ENCODE measurements around the gene C4B.
"Not testable (repeated sequence)": the region's sequence is repeated elsewhere in the genome, so short reads cannot be mapped to it uniquely, and the experiment has no call there.

C4B gene

GRCh38 chr6:32014547-32014946 is at the start of gene C4B:
C4B (plus strand) TSS chr6:32014795; CDS start chr6:32014846, 51 bp downstream.
- not testable (repeated sequence) for DNase-seq

DNA sequence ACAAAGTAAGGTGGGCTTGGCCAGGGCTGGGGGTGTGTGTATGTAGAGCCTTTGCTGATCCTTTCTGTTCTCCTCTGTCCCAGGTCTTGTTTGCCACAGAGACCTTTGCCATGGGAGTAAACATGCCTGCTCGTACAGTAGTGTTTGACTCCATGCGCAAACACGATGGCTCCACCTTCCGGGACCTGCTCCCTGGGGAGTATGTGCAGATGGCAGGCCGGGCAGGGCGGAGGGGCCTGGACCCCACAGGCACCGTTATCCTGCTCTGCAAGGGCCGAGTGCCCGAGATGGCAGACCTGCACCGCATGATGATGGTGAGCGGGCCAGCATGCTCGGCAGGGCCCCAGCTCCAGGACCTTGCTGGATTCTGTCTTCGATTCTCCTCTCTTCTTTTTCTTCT is 48.9 kb upstream of the C4B start:
- no peak for DNase-seq

DNA sequence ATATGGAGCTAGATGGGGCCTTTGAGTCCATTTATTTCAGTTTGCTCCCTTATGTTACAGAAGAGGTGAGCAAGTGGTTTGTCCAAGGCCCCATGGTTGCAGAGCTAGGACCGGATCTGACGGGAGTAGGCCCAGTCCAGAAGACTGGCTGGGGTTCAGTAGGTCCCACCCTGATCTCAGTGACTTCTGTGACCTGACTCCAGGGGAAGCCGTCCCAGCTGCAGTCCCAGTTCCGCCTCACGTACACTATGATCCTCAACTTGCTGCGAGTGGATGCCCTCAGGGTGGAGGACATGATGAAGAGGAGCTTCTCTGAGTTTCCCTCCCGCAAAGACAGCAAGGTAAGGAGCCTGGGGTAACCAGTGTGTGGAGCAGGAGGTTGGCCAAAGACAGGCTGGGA is 48.1 kb upstream of the C4B start:
- no peak for DNase-seq

GRCh38 chr6:31966997-31967925 is 47.3 kb upstream of the C4B start:
- no peak for DNase-seq

- DNase-seq, result no peak
Measured at GRCh38 chr6:31967926-31968320, 46.7 kb upstream of the C4B start.

DNA sequence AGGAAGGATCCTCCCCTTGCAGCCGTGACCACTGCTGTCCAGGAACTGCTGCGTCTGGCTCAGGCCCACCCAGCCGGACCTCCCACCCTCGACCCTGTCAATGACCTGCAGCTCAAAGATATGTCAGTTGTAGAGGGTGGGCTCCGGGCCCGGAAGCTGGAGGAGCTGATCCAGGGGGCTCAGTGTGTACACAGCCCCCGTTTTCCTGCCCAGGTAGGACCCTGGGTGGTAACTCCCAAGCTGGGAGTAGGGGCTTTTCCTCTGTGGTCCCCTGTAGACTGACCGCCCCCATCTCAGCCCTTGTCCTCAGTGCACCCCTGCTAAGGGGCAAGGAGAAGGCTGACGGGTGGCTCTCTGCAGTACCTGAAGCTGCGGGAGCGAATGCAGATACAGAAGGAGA is 46.3 kb upstream of the C4B start:
- no peak for DNase-seq

DNA sequence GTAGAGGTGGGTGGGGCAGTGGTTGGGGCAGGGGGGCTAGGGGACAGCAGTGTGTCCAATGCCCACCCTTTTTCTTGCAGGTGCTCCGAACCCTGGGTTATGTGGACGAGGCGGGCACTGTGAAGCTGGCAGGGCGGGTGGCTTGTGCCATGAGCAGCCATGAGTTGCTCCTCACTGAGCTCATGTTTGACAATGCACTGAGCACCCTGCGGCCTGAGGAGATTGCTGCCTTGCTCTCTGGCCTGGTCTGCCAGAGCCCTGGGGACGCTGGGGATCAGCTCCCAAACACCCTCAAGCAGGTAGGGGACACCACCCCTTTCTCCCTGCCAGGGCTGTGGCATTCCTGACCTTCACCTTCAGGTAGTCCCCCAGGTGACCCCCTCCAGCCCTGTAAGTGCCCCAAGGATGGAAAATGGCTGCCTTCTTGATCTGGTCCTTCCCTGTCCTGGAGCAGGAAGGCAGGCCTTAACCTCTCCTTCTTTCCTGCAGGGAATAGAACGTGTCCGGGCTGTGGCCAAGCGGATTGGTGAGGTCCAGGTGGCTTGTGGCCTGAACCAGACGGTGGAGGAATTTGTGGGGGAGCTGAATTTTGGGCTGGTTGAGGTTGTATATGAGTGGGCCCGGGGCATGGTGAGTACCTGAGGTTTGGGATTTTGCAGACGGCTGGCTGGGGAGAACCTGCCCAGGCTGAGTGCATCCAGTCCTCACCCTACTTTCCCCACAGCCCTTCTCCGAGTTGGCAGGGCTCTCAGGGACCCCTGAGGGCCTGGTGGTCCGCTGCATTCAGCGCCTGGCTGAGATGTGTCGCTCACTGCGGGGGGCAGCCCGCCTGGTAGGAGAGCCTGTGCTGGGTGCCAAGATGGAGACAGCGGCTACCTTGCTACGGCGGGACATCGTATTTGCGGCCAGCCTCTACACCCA is 45.5 kb upstream of the C4B start:
- DNase-seq, result no peak

DNA sequence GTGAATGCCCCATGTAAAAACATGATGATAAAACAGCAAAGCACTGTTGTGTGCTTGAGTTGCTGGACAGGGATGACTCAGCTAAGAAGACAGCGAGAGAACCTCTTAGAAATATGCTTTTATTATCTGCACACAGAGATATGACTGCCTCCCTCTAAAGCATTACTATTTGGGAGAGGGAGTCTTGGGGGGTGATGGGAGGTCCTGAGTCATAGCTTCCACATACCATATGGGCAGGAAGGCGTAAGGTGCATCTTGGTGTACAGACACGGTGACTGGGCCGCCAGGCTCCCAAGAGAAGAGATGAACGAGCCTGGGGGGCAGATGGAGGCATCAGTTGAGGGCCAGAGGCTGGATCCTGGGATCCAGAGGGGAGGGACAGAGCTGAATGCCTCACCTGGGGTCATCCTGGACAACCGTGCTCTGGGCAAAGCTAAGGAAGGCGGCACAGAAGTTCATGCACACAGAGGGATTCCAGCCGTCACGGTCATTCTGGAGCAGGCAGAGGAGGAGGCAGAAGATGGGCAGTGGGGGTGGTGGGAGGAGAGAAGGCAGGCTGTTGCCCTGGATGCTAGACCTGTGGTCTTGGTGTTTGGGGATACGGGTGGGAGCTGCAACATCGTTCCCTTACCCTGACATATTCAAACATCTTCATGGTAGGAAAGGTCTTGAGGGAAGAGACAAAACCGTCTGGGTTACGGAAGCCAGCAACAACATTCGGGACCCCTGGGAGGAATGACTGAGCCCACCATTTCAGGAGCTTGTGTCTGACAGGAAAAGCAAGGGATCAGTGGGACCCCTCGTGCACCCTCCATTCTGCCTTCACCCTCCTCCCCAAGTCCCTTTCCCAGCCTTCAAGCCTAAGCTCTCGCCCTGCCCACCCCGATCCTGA is 44.6 kb upstream of the C4B start:
- DNase-seq, result no peak

DNA sequence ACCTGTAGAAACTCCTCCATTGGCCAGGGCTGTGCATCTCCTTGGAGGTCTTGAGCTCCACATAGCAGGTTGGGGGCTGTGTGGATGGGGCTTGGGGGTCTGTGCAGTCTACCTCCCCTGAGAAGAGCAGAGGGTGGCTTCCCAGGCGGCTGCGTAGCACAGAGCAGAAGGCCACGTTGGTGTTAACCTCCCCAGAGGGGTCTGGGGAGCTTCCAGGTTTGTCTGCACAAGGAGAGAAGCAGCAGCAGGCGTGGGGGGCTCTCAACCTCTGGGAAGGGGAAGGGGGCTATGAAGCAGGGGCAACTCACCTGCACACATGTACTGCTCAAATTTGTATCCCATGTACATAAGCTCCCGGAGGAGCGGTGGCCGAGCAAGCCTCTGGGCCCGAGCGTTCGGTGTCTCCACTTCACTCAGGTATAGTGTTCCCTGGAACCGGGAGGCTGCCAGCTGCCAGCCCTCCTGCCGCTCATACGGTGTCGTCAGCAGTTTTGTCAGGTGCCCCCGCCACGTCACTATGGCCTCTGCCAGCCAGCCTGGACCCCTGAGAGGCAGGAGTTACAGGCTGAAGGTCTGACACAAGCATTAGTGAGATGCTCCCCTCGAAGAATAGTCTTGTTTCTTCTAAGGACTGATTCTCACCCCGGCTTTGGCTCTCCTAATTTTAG is 43.9 kb upstream of the C4B start:
- no peak for DNase-seq

- DNase-seq, result no peak
Measured at GRCh38 chr6:31971279-31971992, 43.2 kb upstream of the C4B start.

DNA sequence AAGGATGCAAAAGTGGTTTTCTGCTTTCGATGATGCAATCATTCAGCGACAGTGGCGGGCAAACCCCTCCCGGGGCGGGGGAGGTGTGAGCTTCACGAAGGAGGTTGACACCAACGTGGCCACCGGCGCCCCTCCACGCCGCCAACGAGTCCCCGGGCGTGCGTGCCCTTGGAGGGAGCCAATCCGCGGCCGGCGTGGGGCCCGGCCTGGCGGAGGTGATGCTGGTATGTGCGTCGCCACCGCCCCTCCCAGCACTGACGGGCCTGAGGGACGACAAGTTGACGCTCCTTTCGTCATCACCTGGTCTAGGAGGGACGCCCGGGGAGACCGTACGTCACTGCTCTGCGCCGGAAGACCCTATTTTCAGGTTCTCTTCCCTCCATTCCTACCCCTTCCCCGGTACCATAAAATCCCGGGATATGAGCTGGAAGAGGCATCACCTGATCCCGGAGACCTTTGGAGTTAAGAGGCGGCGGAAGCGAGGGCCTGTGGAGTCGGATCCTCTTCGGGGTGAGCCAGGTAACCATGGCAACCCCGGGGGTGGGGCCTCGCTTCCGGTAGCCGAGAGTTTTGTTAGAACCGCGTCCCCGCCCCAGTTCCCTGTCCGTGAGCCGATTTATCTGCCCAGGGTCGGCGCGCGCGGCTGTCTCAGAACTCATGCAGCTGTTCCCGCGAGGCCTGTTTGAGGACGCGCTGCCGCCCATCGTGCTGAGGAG is 42.4 kb upstream of the C4B start, which contains the start of gene DXO:
Gene DXO, minus strand, starts transcription at position 146 of the 716 bp plus-strand sequence. CDS start 463 bp downstream, outside the sequence.
- DNase-seq, result peak; percentile 100

DNA sequence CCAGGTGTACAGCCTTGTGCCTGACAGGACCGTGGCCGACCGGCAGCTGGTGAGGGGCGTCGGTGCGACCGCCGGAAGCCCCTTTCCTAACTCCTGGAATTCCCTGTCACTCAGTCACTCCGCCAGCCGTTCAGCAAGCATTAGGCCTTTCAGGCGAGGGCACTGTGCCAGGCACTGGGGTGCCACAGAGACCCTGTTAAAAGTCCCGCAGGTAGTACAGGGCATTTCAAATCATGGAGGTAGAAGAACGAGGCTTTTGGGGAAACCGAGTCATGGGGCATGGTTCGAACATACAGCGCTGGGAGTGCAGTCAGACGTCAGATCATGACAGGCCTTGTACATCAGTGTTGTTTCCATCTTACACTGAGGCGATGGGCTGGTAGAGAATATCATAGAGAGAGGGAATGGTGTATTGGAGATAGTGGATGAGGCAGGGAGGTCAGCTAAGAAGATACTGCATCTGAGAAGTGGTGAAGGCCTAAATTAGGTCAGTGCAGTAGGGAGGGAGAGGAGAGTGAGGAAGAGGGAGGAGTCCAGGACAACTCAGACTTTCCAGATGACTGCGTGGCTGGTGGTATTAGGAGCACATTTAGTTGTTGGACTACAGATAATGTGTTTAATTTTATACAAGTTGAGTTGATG is 41.8 kb upstream of the C4B start:
- peak; percentile 63 for DNase-seq

GRCh38 chr6:31976065-31976464 is 38.5 kb upstream of the C4B start:
- not testable (repeated sequence) for DNase-seq

GRCh38 chr6:31977816-31978431 is 36.7 kb upstream of the C4B start:
- DNase-seq, result no peak

GRCh38 chr6:31978831-31979230 is 35.8 kb upstream of the C4B start:
- DNase-seq, result no peak

DNA sequence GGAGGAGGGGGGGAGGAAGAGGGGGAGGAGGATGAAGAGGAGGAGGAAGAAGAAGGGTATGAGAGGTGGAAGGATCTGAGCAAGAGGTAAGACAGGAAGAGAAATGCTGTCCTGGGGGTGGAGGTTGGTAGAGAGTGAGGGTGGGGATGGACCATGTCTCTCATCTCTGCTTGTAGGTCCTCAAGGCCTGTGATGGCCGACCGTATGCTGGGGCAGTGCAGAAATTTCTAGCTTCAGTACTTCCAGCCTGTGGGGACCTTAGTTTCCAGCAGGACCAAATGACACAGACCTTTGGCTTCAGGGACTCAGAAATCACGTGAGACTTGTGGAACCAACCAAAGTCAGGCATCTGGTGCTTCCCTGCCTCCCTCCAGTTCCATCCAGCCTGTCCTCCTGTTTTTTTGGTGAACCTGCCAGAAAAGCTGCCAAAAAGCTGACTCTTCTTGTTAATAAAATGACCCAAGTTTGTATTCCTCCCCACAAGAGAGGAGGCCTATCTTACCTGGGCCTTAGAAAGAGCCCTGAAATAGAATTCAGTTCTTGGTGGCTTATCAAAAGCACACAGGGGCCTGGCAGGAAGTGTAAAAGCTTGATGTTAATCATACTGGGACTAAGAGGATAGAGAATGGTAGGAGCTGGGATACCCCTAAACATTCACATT is 35.2 kb upstream of the C4B start:
- DNase-seq, result peak; percentile 43

DNA sequence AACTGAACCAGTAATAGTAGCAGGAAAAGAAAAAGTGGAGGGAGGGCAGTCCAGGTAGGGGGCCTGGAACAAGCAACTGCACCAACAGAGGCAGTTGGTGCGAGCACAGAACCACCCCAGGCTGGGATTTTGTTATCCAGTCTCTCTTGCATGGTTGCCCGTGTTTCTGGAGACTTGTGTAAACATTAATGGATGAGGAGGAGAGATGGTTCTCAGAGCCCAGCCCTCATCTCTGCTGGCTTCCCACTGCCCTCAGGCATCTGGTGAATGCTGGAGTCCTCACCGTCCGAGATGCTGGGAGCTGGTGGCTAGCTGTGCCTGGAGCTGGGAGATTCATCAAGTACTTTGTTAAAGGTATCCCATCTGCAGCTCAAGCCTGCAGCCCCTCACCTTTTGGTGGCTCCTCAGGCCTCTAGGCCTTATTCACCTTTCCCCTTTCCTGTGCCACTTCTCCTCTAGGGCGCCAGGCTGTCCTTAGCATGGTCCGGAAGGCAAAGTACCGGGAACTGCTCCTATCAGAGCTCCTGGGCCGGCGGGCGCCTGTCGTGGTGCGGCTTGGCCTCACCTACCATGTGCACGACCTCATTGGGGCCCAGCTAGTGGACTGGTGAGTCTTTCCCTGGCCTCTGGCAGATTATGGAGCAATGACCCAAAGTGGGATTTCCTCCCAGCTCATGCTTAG is 34.3 kb upstream of the C4B start:
- DNase-seq, result not testable (repeated sequence)

DNA sequence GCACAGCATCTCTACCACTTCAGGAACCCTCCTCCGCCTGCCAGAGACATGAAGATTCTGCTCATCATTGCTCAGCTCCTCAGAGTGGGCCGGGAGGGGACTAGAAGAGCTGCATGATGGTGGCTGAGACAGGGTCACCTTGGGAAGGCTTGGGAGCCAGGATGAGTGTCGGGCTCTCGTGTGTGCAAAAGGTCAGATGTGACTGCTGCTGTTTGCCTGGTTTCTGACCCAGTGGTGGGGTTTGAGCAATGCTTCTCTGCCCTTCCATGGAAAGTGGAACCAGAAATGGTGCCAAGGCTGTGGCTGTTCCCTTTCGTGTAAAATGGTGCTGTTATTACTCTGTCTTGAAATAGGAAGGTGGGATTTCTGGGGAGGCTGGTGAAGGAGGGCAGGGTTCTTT is 33.6 kb upstream of the C4B start:
- DNase-seq, result not testable (repeated sequence)

All from OCI-M1 (cell line).